ENCODE data around the gene PLEKHG3.

Gene PLEKHG3

DNA sequence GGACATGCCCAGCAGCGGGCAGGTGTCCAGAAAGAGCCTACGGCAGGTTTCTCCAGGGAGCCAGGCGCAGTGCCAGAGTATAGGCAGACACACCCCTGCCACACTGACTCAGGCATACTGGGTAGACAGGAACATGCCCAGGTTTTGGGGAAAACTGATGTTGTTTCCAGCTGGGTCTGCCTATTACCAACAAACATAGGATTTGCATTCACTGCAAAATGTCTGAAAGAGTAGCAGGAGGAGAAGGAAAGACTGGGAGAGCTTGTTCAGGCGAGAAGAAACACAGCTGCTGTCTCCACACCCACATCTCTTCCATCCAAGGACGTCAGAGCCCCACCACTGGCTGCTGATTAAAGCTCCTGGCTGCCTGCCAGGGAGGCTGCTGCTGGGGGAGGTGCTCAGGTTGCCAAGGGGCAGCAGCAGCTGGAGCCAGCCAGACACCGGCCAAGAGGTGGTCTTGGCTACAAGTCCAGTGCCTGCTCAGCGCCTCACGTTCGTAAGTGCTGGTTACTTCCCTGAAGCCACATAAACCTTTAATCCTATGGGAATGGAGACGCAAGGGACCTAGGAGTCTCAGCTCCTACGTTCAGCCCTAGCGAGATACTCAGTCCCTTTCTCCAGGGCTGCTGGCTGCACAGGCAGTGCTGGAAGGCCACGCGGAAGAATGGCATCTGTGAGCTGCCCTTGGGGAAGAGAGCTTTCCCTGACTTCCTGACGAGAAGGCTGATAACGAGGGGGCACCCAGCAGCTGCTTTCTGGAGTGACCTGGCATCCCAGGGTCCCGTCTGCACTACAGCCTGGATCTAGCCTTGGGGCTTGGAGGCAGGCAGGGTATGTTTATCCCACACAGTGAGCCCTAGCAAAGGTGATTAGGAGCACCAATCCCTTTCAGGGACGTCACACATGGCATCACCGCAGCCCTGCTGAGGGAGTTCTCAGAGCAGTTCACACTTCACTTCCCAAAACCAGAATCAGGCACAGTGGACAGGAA is 58.1 kb downstream of the PLEKHG3 start:
- H3K79me2 ChIP-seq (ENCODE audit: low read length), result no peaks in the 10 kb centered on the region
- no peak overlapping the region for H3K4me3 ChIP-seq (ENCODE audit: low read length)
- no peaks in the 10 kb centered on the region for H3K9me3 ChIP-seq (replicated peaks; ENCODE audit: insufficient read depth, low read length)
- no peak overlapping the region for H3K27ac ChIP-seq (ENCODE audit: low read length)
- H3K36me3 ChIP-seq (replicated peaks; ENCODE audit: insufficient read depth, low read length), result no peaks in the 10 kb centered on the region
- no peaks in the 10 kb centered on the region for H4K20me1 ChIP-seq (ENCODE audit: insufficient read depth, low read length)
- H3K27me3 ChIP-seq (replicated peaks; ENCODE audit: insufficient read depth, low read length), result no peaks in the 10 kb centered on the region
- no peak for DNase-seq
- no peaks in the 10 kb centered on the region for H3F3A ChIP-seq (ENCODE audit: insufficient read depth, low read length)
- no peak overlapping the region for H3K4me2 ChIP-seq (ENCODE audit: low read depth, low read length)
- no peaks in the 10 kb centered on the region for H3K4me1 ChIP-seq (ENCODE audit: low read length)
- TF ChIP-seq EZH2 (optimal IDR thresholded peaks at IDR 0.05; ENCODE audit: low read depth, low read length), result no peak
- TF ChIP-seq, protein P1, sequence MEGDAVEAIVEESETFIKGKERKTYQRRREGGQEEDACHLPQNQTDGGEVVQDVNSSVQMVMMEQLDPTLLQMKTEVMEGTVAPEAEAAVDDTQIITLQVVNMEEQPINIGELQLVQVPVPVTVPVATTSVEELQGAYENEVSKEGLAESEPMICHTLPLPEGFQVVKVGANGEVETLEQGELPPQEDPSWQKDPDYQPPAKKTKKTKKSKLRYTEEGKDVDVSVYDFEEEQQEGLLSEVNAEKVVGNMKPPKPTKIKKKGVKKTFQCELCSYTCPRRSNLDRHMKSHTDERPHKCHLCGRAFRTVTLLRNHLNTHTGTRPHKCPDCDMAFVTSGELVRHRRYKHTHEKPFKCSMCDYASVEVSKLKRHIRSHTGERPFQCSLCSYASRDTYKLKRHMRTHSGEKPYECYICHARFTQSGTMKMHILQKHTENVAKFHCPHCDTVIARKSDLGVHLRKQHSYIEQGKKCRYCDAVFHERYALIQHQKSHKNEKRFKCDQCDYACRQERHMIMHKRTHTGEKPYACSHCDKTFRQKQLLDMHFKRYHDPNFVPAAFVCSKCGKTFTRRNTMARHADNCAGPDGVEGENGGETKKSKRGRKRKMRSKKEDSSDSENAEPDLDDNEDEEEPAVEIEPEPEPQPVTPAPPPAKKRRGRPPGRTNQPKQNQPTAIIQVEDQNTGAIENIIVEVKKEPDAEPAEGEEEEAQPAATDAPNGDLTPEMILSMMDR (IDR thresholded peaks at IDR 0.05; ENCODE audit: low read length), result no peak
- TF ChIP-seq EZH2phosphoT487 (IDR thresholded peaks at IDR 0.05; ENCODE audit: low read length), result no peak
- H3K9ac ChIP-seq (ENCODE audit: low read length), result no peak overlapping the region
- H2AFZ ChIP-seq (ENCODE audit: low read length), result no peak overlapping the region
- H3K9me2 ChIP-seq (replicated peaks; ENCODE audit: insufficient read depth, low read length), result no peaks in the 10 kb centered on the region

DNA sequence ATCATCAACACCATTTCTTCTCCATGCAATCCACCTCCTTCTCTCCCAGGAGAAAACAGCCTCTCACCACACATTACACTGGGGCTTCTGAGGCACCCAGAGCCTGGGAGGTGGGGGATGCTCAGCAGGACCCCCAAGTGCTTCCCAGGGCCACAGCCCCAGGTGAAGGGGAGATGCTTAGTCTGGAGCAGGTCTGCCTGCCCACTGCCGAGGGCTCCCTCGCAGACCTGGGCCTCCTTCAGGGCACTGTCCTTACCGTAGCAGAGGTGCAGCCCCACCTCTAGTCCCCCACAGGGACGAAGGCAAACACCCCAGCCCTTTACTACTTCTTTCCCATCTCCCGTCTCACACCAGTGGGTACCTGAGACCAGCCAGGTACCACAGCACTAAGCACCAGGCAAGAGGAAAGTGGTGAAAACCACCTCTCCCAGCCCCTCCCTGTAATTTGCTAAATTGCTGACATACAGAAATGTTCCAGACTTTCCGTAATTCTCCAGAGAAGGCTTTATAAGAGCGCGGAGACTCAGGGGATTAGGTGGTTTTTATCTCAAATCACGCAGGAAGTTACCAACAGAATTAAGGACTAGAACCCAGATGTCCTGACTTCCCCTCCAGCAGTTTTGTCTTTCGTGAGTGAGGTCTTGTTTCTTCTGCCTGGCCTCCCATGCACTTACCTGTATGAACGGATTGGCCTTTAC is 59.0 kb downstream of the PLEKHG3 start:
- no peak overlapping the region for H3K4me3 ChIP-seq (ENCODE audit: low read length)
- no peak overlapping the region for H3K27ac ChIP-seq (ENCODE audit: low read length)
- TF ChIP-seq EZH2 (optimal IDR thresholded peaks at IDR 0.05; ENCODE audit: low read depth, low read length), result no peak
- no peak for TF ChIP-seq EZH2phosphoT487 (IDR thresholded peaks at IDR 0.05; ENCODE audit: low read length)
- TF ChIP-seq, protein P1 (IDR thresholded peaks at IDR 0.05; ENCODE audit: low read length), result no peak
- H3K9me2 ChIP-seq (replicated peaks; ENCODE audit: insufficient read depth, low read length), result no peaks in the 10 kb centered on the region
- no peak for DNase-seq
- H3K36me3 ChIP-seq (replicated peaks; ENCODE audit: insufficient read depth, low read length), result no peaks in the 10 kb centered on the region
- no peaks in the 10 kb centered on the region for H4K20me1 ChIP-seq (ENCODE audit: insufficient read depth, low read length)
- H3K4me1 ChIP-seq (ENCODE audit: low read length), result no peaks in the 10 kb centered on the region
- H3K9ac ChIP-seq (ENCODE audit: low read length), result no peak overlapping the region
- H3K9me3 ChIP-seq (replicated peaks; ENCODE audit: insufficient read depth, low read length), result no peaks in the 10 kb centered on the region
- no peak overlapping the region for H2AFZ ChIP-seq (ENCODE audit: low read length)
- no peak overlapping the region for H3K4me2 ChIP-seq (ENCODE audit: low read depth, low read length)
- no peaks in the 10 kb centered on the region for H3F3A ChIP-seq (ENCODE audit: insufficient read depth, low read length)
- H3K27me3 ChIP-seq (replicated peaks; ENCODE audit: insufficient read depth, low read length), result no peaks in the 10 kb centered on the region
- no peaks in the 10 kb centered on the region for H3K79me2 ChIP-seq (ENCODE audit: low read length)

DNA sequence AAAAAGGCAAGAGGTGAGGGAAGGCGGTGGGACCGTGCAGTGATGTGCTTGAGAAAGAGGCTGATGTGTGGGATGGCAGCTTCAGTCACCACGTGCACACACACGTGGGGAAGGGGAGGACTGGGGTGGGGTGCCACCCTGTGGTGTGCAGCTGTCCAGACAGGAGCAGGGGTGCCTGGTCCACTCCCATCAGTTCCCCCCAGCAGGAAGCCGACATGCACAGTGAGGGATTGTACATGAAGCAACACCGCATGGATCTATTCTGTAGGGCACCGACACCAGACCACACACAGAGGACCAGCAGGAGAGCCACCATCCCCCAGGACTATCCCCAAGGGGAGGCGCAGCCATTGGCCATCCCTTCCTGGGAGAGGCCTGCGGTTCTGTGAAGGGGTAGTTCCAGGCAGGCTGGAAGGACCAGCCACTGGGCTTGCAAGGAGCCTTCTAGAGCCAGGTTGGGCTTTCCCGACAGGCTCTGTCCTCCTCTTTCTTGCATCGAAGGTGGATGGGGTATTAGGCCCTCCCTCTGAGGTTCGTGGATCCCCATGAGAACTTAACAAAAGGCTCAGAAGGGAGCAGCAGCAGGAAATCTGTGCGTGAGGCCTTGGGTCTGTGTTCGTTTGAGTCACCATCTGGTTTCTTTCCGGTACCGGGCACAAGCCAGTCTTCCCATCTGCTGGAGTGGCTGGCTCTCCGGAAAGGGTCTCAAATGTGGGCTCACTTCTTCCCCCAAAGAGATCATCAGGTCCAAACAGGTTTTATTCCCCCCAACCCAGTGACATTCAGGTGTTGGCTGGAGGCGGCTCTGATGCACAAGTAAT is 59.8 kb downstream of the PLEKHG3 start:
- no peaks in the 10 kb centered on the region for H3K27me3 ChIP-seq (replicated peaks; ENCODE audit: insufficient read depth, low read length)
- DNase-seq, result no peak
- no peaks in the 10 kb centered on the region for H3K9me3 ChIP-seq (replicated peaks; ENCODE audit: insufficient read depth, low read length)
- H3K4me2 ChIP-seq (ENCODE audit: low read depth, low read length), result no peak overlapping the region
- H3K4me1 ChIP-seq (ENCODE audit: low read length), result no peaks in the 10 kb centered on the region
- no peaks in the 10 kb centered on the region for H3K36me3 ChIP-seq (replicated peaks; ENCODE audit: insufficient read depth, low read length)
- no peak for TF ChIP-seq EZH2 (optimal IDR thresholded peaks at IDR 0.05; ENCODE audit: low read depth, low read length)
- TF ChIP-seq, protein P1 (IDR thresholded peaks at IDR 0.05; ENCODE audit: low read length), result no peak
- TF ChIP-seq EZH2phosphoT487 (IDR thresholded peaks at IDR 0.05; ENCODE audit: low read length), result no peak
- no peak overlapping the region for H3K4me3 ChIP-seq (ENCODE audit: low read length)
- H2AFZ ChIP-seq (ENCODE audit: low read length), result no peak overlapping the region
- H4K20me1 ChIP-seq (ENCODE audit: insufficient read depth, low read length), result no peaks in the 10 kb centered on the region
- H3K9me2 ChIP-seq (replicated peaks; ENCODE audit: insufficient read depth, low read length), result no peaks in the 10 kb centered on the region
- H3K79me2 ChIP-seq (ENCODE audit: low read length), result no peaks in the 10 kb centered on the region
- H3K27ac ChIP-seq (ENCODE audit: low read length), result no peak overlapping the region
- H3F3A ChIP-seq (ENCODE audit: insufficient read depth, low read length), result no peaks in the 10 kb centered on the region
- H3K9ac ChIP-seq (ENCODE audit: low read length), result no peak overlapping the region

Measured in MM.1S (cell line).